HepG2 (cell line): ENCODE data around the gene KRTAP10-4. TPM values are rescaled to one million over a fixed set of nuclear protein-coding genes. Genes with fewer than 3 reads are reported as not detected.

ENCODE experiments used
- ATAC-seq: fragments of 200-7000 bp; cut with Tn5 transposase; 3 replicates; pipeline ENCODE4 v1.9.1; 2020; ENCODE audit warnings: mild to moderate bottlenecking, moderate library complexity
- BruUV-seq: library from RNA; stranded (reverse); fragments of 400-500 nt; replicated peaks from 2 replicates; lab custom pipeline; 2021; lab: Mats Ljungman, UMichigan
- CTCF ChIA-PET: fragments of 300-600 bp; formaldehyde crosslinking; extraction: SDS; loops from one replicate; lab custom pipeline; 2021; ENCODE audit warnings: low total read pairs, inconsistent platforms, low intra/inter-chr PET ratio; lab: Yijun Ruan, JAX
- POLR2A ChIA-PET: fragments of 350-600 bp; sonication (Branson Sonifier 250); formaldehyde crosslinking; loops from one replicate; lab custom pipeline; 2020; ENCODE audit warnings: antibody characterized with exemption, inconsistent platforms; lab: Yijun Ruan, JAX
- DNase-seq: peaks from one replicate; pipeline ENCODE4 v3.0.0-alpha.2; 2015; ENCODE audit warnings: low spot score
- FAIRE-seq: peaks from 3 replicates; lab custom pipeline; 2011; peaks lifted over from hg19 to GRCh38; lab: Jason Lieb, UNC
- H2AFZ ChIP-seq: one replicate; pipeline ENCODE4 v1.6.1; 2011; ENCODE audit warnings: low read length, inconsistent platforms
- H3K27ac ChIP-seq: fragments of 300-600 bp; 3 replicates; pipeline ENCODE4 v1.8.0; 2011; ENCODE audit warnings: mixed run types, mild to moderate bottlenecking, mixed read lengths, low read length, inconsistent platforms; ENCODE audit not compliant: insufficient read depth; ENCODE audit errors: extremely low read length
- H3K27me3 ChIP-seq, 2 experiments: fragments of 200-600 bp in 1 of 2; 2 replicates in 1 of 2; 3 replicates in 1 of 2; pipeline versions ENCODE4 v1.6.0 to v1.8.0; 2011; ENCODE audit warnings: low read length in 2 of 2, mild to moderate bottlenecking in 2 of 2, moderate library complexity in 2 of 2, inconsistent platforms in 1 of 2; ENCODE audit not compliant: insufficient read depth in 2 of 2, control insufficient read depth in 1 of 2
- H3K36me3 ChIP-seq, 2 experiments: fragments of 200-600 bp in 1 of 2; replicated peaks in 1 of 2; 2 replicates in 1 of 2; 3 replicates in 1 of 2; pipeline versions ENCODE4 v1.5.1 to v1.8.0; 2011; ENCODE audit warnings: low read length in 2 of 2, inconsistent platforms in 1 of 2; ENCODE audit not compliant: insufficient read depth in 2 of 2, control insufficient read depth in 1 of 2
- H3K4me1 ChIP-seq: 2 replicates; pipeline ENCODE4 v1.5.1; 2012; ENCODE audit warnings: low read length, inconsistent platforms; ENCODE audit not compliant: insufficient read depth
- H3K4me2 ChIP-seq: 2 replicates; pipeline ENCODE4 v1.6.0; 2011; ENCODE audit warnings: low read depth, low read length, inconsistent platforms
- H3K4me3 ChIP-seq, 3 experiments: fragments of 200-600 bp in 1 of 3; sonication (generic), shearing (Covaris generic) in 1 of 3; replicated peaks in 1 of 3; 2 replicates each; pipeline ENCODE4 v1.5.1; 2011 to 2016; ENCODE audit warnings: low read length in 3 of 3, inconsistent platforms in 2 of 3, low read depth in 2 of 3, mild to moderate bottlenecking in 2 of 3, control low read depth in 1 of 3, mixed read lengths in 1 of 3; ENCODE audit not compliant: insufficient read depth in 1 of 3
- H3K79me2 ChIP-seq: one replicate; pipeline ENCODE4 v1.6.1; 2011; ENCODE audit warnings: low read length, inconsistent platforms; ENCODE audit not compliant: insufficient read depth
- H3K9ac ChIP-seq: 2 replicates; pipeline ENCODE4 v1.6.0; 2011; ENCODE audit warnings: mild to moderate bottlenecking, low read depth, low read length, inconsistent platforms; ENCODE audit not compliant: insufficient read depth
- H3K9me3 ChIP-seq: 2 replicates; pipeline ENCODE4 v1.5.1; 2012; ENCODE audit warnings: mild to moderate bottlenecking, low read length
- H4K20me1 ChIP-seq: 2 replicates; pipeline ENCODE4 v1.6.0; 2011; ENCODE audit warnings: inconsistent platforms, mild to moderate bottlenecking, low read length, moderate library complexity; ENCODE audit not compliant: insufficient read depth
- CREB1 ChIP-seq, 2 experiments: fragments of 450-650 bp in 1 of 2; IDR thresholded peaks; 2 replicates each; pipeline ENCODE4 v1.6.1; 2016 to 2017; ENCODE audit warnings: control low read depth in 1 of 2, mild to moderate bottlenecking in 1 of 2, missing compliant biosample characterization in 1 of 2, missing genetic modification characterization in 1 of 2
- SAP130 ChIP-seq: IDR thresholded peaks from 2 replicates; pipeline ENCODE4 v1.6.1; 2016; ENCODE audit warnings: low read depth
- SRF ChIP-seq: IDR thresholded peaks from 2 replicates; pipeline ENCODE4 v1.6.1; 2011; ENCODE audit warnings: mild to moderate bottlenecking, low read depth, low read length, moderate library complexity
- ZBTB1 ChIP-seq: sonication (generic); formaldehyde crosslinking; IDR thresholded peaks from 2 replicates; pipeline ENCODE4 v1.4.0; 2020; ENCODE audit warnings: missing genetic modification reagents, borderline replicate concordance
- ZFP82 ChIP-seq: sonication (generic); formaldehyde crosslinking; IDR thresholded peaks from 2 replicates; pipeline ENCODE4 v1.5.1; 2020; ENCODE audit warnings: mild to moderate bottlenecking, missing genetic modification reagents, borderline replicate concordance
- ZZZ3 ChIP-seq: sonication (generic); formaldehyde crosslinking; IDR thresholded peaks from 2 replicates; pipeline ENCODE4 v1.4.0; 2020; ENCODE audit warnings: missing genetic modification reagents, mild to moderate bottlenecking, borderline replicate concordance
- WGBS: methylation state at CpG from one replicate; pipeline ENCODE4 v1.1.6; 2017; ENCODE audit warnings: low lambda C conversion rate; 5-methylcytosine and 5-hydroxymethylcytosine counted together
- in situ Hi-C: cut with HindIII; loops from 2 replicates; pipeline ENCODE4 v1.10.0; 2017; ENCODE audit warnings: low pct_unique_long_range_greater_than_20kb; ENCODE audit not compliant: extremely low pct_ligation_motif_present
- intact Hi-C: fragments of 100-400 bp; cut with micrococcal nuclease; formaldehyde crosslinking; loops from one replicate; pipeline ENCODE4 v1.10.0; 2022; ENCODE audit not compliant: unreplicated experiment
- polyA plus RNA-seq, 8 experiments: library from polyadenylated mRNA; depleted of rRNA in 3 of 8; stranded (reverse) in 7 of 8; unstranded in 1 of 8; fragments of >200 nt; fragmentation: Illumina TruSeq in 4 of 8; extraction: Trizol in 4 of 8; gene quantifications; 2 replicates each; pipeline versions ENCODE4 v1.2.1 to v1.2.3, GENCODE V29; 2011 to 2016; ENCODE audit warnings: low read depth in 4 of 8, missing spikeins in 1 of 8, mixed read lengths in 1 of 8; ENCODE audit not compliant: insufficient read depth in 1 of 8
- total RNA-seq, 5 experiments: library from RNA; depleted of rRNA; stranded (reverse); fragments of >200 nt; fragmentation: Illumina TruSeq; extraction: Trizol; gene quantifications; 2 replicates each; pipeline ENCODE4 v1.2.3, GENCODE V29; 2016; ENCODE audit warnings: low read depth in 1 of 5
- TF ChIP-seq, protein P1 (sequence below): sonication (generic); IDR thresholded peaks from 2 replicates; pipeline ENCODE4 v1.6.1; 2016; ENCODE audit warnings: low read depth, borderline replicate concordance

KRTAP10-4 gene
- total and polyA plus RNA-seq, 2 of the 13 experiments (the other 11 are each of a cell fraction or from before 2014, with no cell fraction given) = not detected

- no peak for FAIRE-seq
- intact Hi-C loops = no loop called here
- Histone ChIP-seq H3K9ac (no peak overlapping the region), H3K4me1 (no peaks in the 10 kb centered on the region), H3K36me3 (no peaks in the 10 kb centered on the region), H3K27ac (no peak overlapping the region), H3K4me3 (no peak overlapping the region), H2AFZ (no peak overlapping the region)
- 44% methylated on average over 12 of the region's 26 CpGs for WGBS
- POLR2A ChIA-PET = no interaction called here
- BruUV-seq = no TSS peak
- TF ChIP-seq, protein P1, sequence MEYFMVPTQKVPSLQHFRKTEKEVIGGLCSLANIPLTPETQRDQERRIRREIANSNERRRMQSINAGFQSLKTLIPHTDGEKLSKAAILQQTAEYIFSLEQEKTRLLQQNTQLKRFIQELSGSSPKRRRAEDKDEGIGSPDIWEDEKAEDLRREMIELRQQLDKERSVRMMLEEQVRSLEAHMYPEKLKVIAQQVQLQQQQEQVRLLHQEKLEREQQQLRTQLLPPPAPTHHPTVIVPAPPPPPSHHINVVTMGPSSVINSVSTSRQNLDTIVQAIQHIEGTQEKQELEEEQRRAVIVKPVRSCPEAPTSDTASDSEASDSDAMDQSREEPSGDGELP = no peak
- TF ChIP-seq SRF (no peak), ZZZ3 (no peak), ZBTB1 (CRISPR knock-in tag) (no peak)
- TF ChIP-seq, all 625 proteins: peak for 0
- no peaks in the 10 kb centered on the region for H4K20me1 ChIP-seq
- DNase-seq = no peak
- no peak overlapping the region for H3K4me2 ChIP-seq
- peaks cover 2 to 28% of the 10 kb centered on the region in 2 experiments; a peak in 3 of 5 replicates for H3K27me3 ChIP-seq
- CTCF ChIA-PET = no interaction called here
- H3K9me3 ChIP-seq = peaks cover 24% of the 10 kb centered on the region; the same call in 1 of the 2 replicates
- peak; percentile 19; the same call in 1 of the 3 replicates for ATAC-seq
- in situ Hi-C loops = no loop called here
- H3K79me2 ChIP-seq = no peaks in the 10 kb centered on the region
Measured at GRCh38 chr21:44613386-44614155, 40.0 kb downstream of the KRTAP10-4 start.

DNA sequence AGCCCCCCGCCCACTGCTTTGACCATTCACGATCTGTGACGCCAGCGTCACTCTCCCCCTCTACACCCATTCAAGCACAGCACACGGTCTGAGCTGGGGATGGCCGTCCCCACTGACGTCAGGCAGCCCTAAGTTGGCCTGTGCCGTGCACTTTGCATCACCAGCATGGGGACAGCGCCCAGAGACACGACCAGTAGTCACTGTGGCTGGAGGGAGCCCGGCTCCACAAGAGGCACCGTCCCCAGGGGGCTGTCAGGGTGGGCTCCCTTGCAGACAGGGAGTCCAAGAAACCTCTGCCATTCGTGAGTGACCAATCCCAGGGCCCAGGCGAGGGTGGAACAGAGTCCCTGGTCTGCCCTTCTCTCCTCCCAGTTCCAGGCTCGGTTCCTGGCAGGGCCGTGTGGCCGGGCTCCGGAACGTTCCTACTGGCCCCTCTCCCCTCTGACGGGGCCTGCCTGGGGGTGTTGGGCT, 40.7 kb downstream of the KRTAP10-4 start:
- ATAC-seq = no peak
- Histone ChIP-seq H3K4me3 (no peak overlapping the region), H3K27ac (no peak overlapping the region)
- intact Hi-C loops = no loop called here
- TF ChIP-seq SAP130 (CRISPR knock-in tag) (no peak), CREB1 (IDR thresholded peaks at IDR 0.05) (peak; percentile 52), CREB1 (CRISPR knock-in tag; IDR thresholded peaks at IDR 0.05) (no peak), ZFP82 (no peak)
- TF ChIP-seq, all 625 proteins: peak for 1
- Histone ChIP-seq H3K9ac (no peak overlapping the region), H3K79me2 (no peaks in the 10 kb centered on the region), H3K4me2 (no peak overlapping the region), H3K4me1 (no peaks in the 10 kb centered on the region), H2AFZ (no peak overlapping the region), H3K27me3 (peaks cover 1 to 28% of the 10 kb centered on the region in 2 experiments; a peak in 3 of 5 replicates), H3K36me3 (no peaks in the 10 kb centered on the region), H4K20me1 (no peaks in the 10 kb centered on the region), H3K9me3 (peaks cover 23% of the 10 kb centered on the region; the same call in 1 of the 2 replicates)
- in situ Hi-C loops = no loop called here
- BruUV-seq = no TSS peak
- FAIRE-seq = no peak
- POLR2A ChIA-PET = no interaction called here
- 29% methylated on average over 11 of the region's 20 CpGs for WGBS
- CTCF ChIA-PET = no interaction called here
- no peak for DNase-seq
